HTERT RPE-1 (cell line): ENCODE results near the gene NKX2-3.

ENCODE experiments used
- in situ Hi-C: fragments of 300-500 bp; cut with MboI; formaldehyde crosslinking; loops from 4 replicates; pipeline ENCODE4 v1.14.3; 2020; ENCODE audit warnings: low sequenced_read_pairs

Gene NKX2-3

DNA sequence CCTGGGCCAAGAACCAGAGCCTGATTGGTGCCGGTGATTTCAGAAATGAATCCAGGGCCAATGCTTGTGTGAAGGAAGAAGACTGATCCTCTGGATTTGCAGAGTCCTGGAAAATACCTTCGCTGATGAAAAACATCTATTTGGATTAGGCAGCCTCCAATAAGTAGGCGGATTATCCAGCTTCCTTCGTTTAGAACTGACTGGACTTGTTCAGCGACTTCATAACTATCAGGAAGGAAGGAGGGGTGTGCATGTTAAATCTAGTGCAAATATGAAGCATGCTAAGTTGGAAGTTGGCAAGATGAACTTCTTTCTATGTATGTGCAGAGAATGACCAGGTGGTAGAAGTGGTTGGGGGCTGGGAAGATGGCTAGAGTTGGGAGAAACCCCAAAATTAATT lies 41.0 kb downstream of the NKX2-3 start:
- in situ Hi-C loops = no loop called here

DNA sequence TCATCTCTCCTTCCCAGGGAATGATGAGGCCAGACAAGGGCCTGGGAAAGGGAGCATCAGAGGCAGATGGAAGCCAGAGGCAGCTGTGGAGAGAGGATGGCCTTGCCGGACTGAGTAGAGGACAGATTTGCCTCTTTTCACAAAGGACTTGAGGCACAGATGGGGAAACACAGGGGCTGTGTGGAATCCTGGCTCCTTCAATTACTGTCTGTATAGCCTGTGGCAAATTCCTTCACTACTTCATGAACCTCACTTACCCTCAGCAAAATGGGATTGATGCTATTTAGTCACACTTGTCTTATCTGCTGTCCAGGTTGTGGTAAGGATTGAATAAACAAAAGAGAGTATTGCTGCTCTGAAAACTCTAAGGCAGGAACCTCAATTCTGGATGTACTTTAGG lies 47.2 kb downstream of the NKX2-3 start:
- in situ Hi-C loops = no loop called here

DNA sequence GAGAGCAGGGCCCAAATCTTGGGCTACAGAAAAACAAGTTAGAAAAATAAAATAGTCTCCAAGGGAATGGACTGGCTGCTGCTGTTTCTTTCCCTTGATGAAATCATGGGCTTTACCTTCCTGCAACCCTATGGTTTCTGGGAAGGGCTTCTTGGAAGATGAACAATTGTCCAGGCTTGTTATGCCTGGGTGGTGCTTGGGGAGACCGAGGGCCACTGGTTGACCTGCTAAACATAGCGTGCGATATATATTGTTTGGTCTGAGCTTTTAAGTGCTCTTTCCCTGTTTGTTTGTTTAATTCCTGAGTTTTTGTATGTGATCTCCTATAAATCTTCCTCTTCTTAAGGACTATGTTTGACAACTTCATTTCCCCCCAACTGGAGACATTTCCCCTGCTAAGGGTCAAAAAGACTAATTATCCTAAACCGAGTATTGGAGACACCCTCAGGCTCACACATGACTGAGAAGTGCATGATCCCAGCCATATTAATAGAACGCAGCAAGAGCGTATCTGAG lies 49.6 kb downstream of the NKX2-3 start:
- in situ Hi-C loops = no loop called here

DNA sequence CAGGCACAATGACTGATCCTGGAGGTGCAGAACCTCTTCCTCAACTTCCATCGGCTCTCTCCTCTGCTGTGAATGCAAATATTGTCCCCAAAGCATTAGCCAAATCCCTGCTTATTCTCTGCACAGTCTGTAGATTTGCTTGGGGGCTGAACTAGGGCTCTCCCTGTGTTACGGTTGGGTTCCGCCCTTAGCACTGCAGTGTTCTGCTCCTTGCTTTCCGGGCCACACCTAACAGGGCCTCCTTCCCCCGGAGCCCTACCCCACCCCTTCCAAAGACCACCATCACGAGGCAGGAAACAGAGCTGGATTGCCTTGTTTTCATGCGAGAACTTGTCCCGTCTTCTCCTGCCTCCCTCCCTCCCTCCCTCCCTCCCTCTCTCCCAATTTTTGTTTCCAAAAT lies 50.9 kb downstream of the NKX2-3 start:
- in situ Hi-C loops = no loop called here
